GM12892 (cell line): ENCODE results near the gene COL6A3.

Experiments
- POLR2A ChIP-seq: IDR thresholded peaks from 2 replicates; pipeline ENCODE4 v1.6.1; 2011; ENCODE audit warnings: low read depth, low read length, control low read depth
- POLR2AphosphoS5 ChIP-seq: IDR thresholded peaks from 2 replicates; pipeline ENCODE4 v1.6.1; 2011; ENCODE audit warnings: low read depth, low read length, control low read depth
- TAF1 ChIP-seq: IDR thresholded peaks from 2 replicates; pipeline ENCODE4 v1.6.1; 2011; ENCODE audit warnings: low read depth, mild to moderate bottlenecking, control low read depth, low read length, borderline replicate concordance

DNA sequence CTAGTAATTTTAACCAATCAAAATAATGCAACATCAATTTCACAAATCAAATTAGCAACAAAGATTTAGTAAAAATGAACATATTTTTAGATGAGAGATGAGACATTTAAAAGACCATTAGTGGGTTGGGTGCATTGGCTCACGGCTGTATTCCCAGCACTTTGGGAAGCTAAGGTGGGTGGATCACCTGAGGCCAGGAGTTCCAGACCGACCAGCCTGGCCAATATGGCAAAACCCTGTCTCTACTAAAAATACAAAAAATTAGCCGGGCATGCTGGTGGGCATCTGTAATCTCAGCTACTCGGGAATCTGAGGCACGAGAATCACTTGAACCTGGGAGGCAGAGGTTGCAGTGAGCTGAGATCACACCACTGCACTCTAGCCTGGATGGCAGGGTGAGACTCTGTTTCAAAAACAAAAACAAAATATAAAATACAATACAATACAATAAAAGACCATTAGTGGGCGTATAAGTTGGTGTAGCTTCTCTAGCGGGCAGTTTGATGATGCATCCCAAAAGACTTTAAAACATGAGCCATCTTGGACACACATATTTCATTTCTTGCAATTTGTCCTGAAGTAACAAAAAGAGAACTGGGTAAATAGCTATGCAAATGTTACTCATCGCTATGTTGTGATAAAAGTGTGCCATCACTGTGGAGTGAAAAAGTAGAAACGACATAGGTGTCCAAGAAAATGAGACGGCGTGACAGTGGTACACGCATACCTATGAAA lies 101.8 kb downstream of the COL6A3 start:
- TF ChIP-seq POLR2A (no peak), POLR2AphosphoS5 (no peak), TAF1 (no peak)
